Tibial artery (tissue), 4 donors: ENCODE measurements around the gene FBLIM1.
A peak's percentile ranks its signal among the peaks of the same experiment; 100 is the strongest.

Source experiments
- DNase-seq, 2 donors: peaks; one replicate each; pipeline ENCODE4 v3.0.0-alpha.2; 2019
- H3K27ac ChIP-seq, 2 donors: fragments of 200-600 bp; sonication (generic) in 1 of 2; 1 replicate in 1 of 2; 2 replicates in 1 of 2; pipeline ENCODE4 v1.5.1; 2018 to 2019; ENCODE audit warnings: mild to moderate bottlenecking in 1 of 2
- H3K27me3 ChIP-seq, 2 donors: fragments of 200-600 bp; sonication (generic) in 1 of 2; one replicate each; pipeline versions ENCODE4 v1.5.1 to v1.6.0; 2016 to 2019
- H3K36me3 ChIP-seq, 3 donors: fragments of 200-600 bp; sonication (generic) in 2 of 3; one replicate each; pipeline ENCODE4 v1.5.1; 2016 to 2019; ENCODE audit warnings: mild to moderate bottlenecking in 2 of 3
- H3K4me1 ChIP-seq, 4 donors: fragments of 200-600 bp; sonication (generic) in 2 of 4; 1 replicate in 3 of 4; 2 replicates in 1 of 4; pipeline ENCODE4 v1.5.1; 2016 to 2019
- H3K4me3 ChIP-seq, 2 donors: fragments of 200-600 bp; sonication (generic) in 1 of 2; 1 replicate in 1 of 2; 2 replicates in 1 of 2; pipeline ENCODE4 v1.5.1; 2018 to 2019; ENCODE audit warnings: mild to moderate bottlenecking in 2 of 2
- H3K9me3 ChIP-seq, 3 donors: fragments of 200-600 bp; sonication (generic) in 1 of 3; one replicate each; pipeline ENCODE4 v1.5.1; 2016 to 2019
- CTCF ChIP-seq, 2 experiments: fragments of 200-600 bp in 1 of 2; fragments of 450-650 bp in 1 of 2; IDR thresholded peaks; one replicate each; pipeline ENCODE4 v1.5.1; 2017 to 2019; ENCODE audit warnings: antibody characterized with exemption in 2 of 2, mild to moderate bottlenecking in 1 of 2, moderate library complexity in 1 of 2
- intact Hi-C: fragments of 100-400 bp; cut with DNase I; formaldehyde crosslinking; loops from one replicate; pipeline ENCODE4 v1.15.0; 2023; ENCODE audit warnings: low total_unique reads

FBLIM1 gene

GRCh38 chr1:15830258-15830657 lies 71.7 kb downstream of the FBLIM1 start:
- no peaks in the 10 kb centered on the region for H3K36me3 ChIP-seq
- H3K4me1 ChIP-seq = peaks cover 0 to 51% (median 20%) of the 10 kb centered on the region in 4 donors
- DNase-seq = no peak
- peak overlapping the region; percentile 69 to 99 for H3K27ac ChIP-seq
- intact Hi-C loops = no loop called here
- H3K27me3 ChIP-seq = no peaks in the 10 kb centered on the region
- TF ChIP-seq CTCF (IDR thresholded peaks at IDR 0.05) = no peak
- no peak overlapping the region for H3K4me3 ChIP-seq
- H3K9me3 ChIP-seq = no peaks in the 10 kb centered on the region

GRCh38 chr1:15833069-15833679 lies 74.6 kb downstream of the FBLIM1 start:
- peaks cover 0 to 48% (median 23%) of the 10 kb centered on the region in 4 donors for H3K4me1 ChIP-seq
- no peak for TF ChIP-seq CTCF (IDR thresholded peaks at IDR 0.05)
- peak; percentile 64 to 83 for DNase-seq

GRCh38 chr1:15833842-15834405 lies 75.3 kb downstream of the FBLIM1 start:
- no peaks in the 10 kb centered on the region for H3K9me3 ChIP-seq
- H3K27ac ChIP-seq = peak overlapping the region; percentile 99
- intact Hi-C loops = no loop called here
- TF ChIP-seq CTCF (IDR thresholded peaks at IDR 0.05) = no peak
- no peaks in the 10 kb centered on the region for H3K36me3 ChIP-seq
- H3K4me3 ChIP-seq = peak overlapping the region; percentile 83 to 85
- peaks cover 0 to 48% (median 23%) of the 10 kb centered on the region in 4 donors for H3K4me1 ChIP-seq
- no peaks in the 10 kb centered on the region for H3K27me3 ChIP-seq
- DNase-seq = no peak

More at GRCh38 chr1:15833069-15833679, 74.6 kb downstream of the FBLIM1 start:
- Histone ChIP-seq H3K27ac (peak overlapping the region; percentile 99), H3K4me3 (peak overlapping the region; percentile 83 to 85), H3K9me3 (no peaks in the 10 kb centered on the region), H3K36me3 (no peaks in the 10 kb centered on the region), H3K27me3 (no peaks in the 10 kb centered on the region)
- intact Hi-C loops = no loop called here

- TF ChIP-seq CTCF (IDR thresholded peaks at IDR 0.05) = no peak
- DNase-seq = peak; percentile 75 to 91
- H3K4me3 ChIP-seq = peak overlapping the region; percentile 83 to 85
- intact Hi-C loops = no loop called here
- H3K9me3 ChIP-seq = no peaks in the 10 kb centered on the region
- H3K4me1 ChIP-seq = peaks cover 0 to 48% (median 23%) of the 10 kb centered on the region in 4 donors
- H3K27ac ChIP-seq = peak overlapping the region; percentile 99
- no peaks in the 10 kb centered on the region for H3K36me3 ChIP-seq
- no peaks in the 10 kb centered on the region for H3K27me3 ChIP-seq
Observed at GRCh38 chr1:15834406-15835204, 76.0 kb downstream of the FBLIM1 start.

GRCh38 chr1:15835205-15835740 lies 76.7 kb downstream of the FBLIM1 start:
- TF ChIP-seq CTCF (IDR thresholded peaks at IDR 0.05) = no peak
- H3K9me3 ChIP-seq = no peaks in the 10 kb centered on the region
- peak overlapping the region; percentile 99 for H3K27ac ChIP-seq
- DNase-seq = no peak
- peak overlapping the region; percentile 83 to 85 for H3K4me3 ChIP-seq
- H3K27me3 ChIP-seq = no peaks in the 10 kb centered on the region
- intact Hi-C loops = no loop called here
- peaks cover 0 to 44% (median 21%) of the 10 kb centered on the region in 4 donors for H3K4me1 ChIP-seq
- no peaks in the 10 kb centered on the region for H3K36me3 ChIP-seq
